Adipose tissue (tissue), 3 donors: ENCODE measurements around the gene XCR1. TPM values are rescaled to one million over a fixed set of nuclear protein-coding genes. Genes with fewer than 3 reads are reported as not detected.
"Not testable (repeated sequence)": the region's sequence is repeated elsewhere in the genome, so short reads cannot be mapped to it uniquely, and the experiment has no call there.

Source experiments
- H3K27ac ChIP-seq: one replicate; pipeline ENCODE4 v1.5.1; 2013; ENCODE audit warnings: low read depth, low read length
- WGBS, 3 donors: extraction: QIAGEN DNeasy Blood & Tissue Kit; methylation state at CpG; one replicate each; pipeline ENCODE4 v1.1.7; 2013; 5-methylcytosine and 5-hydroxymethylcytosine counted together
- polyA plus RNA-seq, 3 donors: library from polyadenylated mRNA; stranded (reverse); fragments of 200-250 nt; gene quantifications; one replicate each; pipeline ENCODE4 v1.2.3, GENCODE V29; 2013
- donor health status: healthy with polysubstance abuse.
- donor health status: Bipolar disorder and iron deficiency.
- donor health status: healthy.

The XCR1 gene
- polyA plus RNA-seq, 3 donors, result 0.01 to 0.06 TPM; not detected in 1

- 71 to 76% (median 72%) methylated on average over 7 of the region's 7 CpGs for WGBS, 3 donors
- no peak overlapping the region for H3K27ac ChIP-seq
Measured at GRCh38 chr3:46013316-46014094, 13.8 kb downstream of the XCR1 start.

DNA sequence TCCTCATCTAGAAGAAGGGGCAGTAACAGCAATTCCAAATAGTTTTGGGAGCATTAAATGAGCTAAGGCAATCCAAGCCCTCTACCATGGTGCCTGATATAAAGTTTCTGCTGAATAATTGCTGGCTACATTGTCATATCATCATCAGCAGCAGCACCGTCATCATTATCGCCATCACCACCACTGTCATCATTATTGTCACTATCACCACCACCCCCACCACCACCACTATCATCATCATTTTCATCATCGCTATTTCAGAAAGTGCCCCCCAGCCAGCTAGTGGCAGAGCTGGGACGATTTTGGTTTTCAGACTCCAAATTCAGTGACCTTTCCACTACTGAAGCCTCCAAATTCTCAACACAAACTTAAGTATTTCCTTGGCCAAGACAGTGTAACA lies 15.0 kb downstream of the XCR1 start:
- no peak overlapping the region for H3K27ac ChIP-seq
- WGBS, 3 donors, result 78 to 88% (median 79%) methylated on average over 4 of the region's 4 CpGs

GRCh38 chr3:46010519-46011113 lies 16.7 kb downstream of the XCR1 start:
- no peak overlapping the region for H3K27ac ChIP-seq
- WGBS, 3 donors, result 81 to 95% (median 83%) methylated on average over 2 of the region's 2 CpGs

GRCh38 chr3:46008058-46008457 lies 19.2 kb downstream of the XCR1 start:
- no peak overlapping the region for H3K27ac ChIP-seq
- WGBS, 3 donors, result 64 to 88% (median 85%) methylated on average over 6 of the region's 6 CpGs

DNA sequence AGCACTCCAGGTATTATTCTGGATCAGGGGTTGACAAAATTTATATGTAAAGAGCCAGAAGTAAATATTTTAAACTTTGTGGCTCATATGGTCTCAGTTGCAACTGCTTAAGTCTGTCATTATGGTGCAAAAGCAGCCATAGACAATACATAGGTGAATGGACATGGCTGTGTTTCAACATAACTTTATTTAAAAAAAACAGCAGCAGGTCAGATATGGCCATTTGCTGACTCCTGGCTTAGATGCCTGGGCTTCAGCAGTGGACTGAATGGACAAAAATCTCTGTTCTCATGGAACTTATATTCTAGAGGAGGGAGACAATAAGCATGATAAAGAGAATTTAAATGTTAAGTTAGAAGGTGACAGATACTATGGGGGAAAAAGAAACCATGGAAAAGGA lies 20.0 kb downstream of the XCR1 start:
- no peak overlapping the region for H3K27ac ChIP-seq

- WGBS, 3 donors, result 65 to 80% (median 71%) methylated on average over 5 of the region's 5 CpGs
- H3K27ac ChIP-seq, result no peak overlapping the region
Measured at GRCh38 chr3:46006238-46007032, 20.8 kb downstream of the XCR1 start.

DNA sequence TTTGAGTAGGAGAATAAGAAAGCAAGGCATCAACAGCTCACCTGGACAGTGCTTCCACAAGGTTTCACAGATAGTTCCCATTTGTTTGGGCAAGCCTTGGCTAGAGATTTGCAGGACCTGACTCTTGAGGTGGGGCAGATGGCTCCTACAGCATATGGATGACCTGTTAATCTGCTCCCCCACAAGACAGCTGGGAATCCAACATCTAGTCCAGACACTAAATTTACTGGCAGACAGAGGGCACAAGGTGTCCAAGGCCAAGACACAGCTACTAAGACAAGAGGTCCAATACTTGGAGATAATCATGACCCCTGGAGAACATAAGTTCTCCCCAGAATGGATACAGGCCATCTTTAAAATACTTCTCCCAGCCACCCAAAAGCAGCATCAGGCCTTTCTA lies 23.6 kb downstream of the XCR1 start:
- not testable (repeated sequence) for H3K27ac ChIP-seq

- no peak overlapping the region for H3K27ac ChIP-seq
- 85 to 96% (median 88%) methylated on average over 2 of the region's 2 CpGs for WGBS, 3 donors
Measured at GRCh38 chr3:46001178-46001577, 26.1 kb downstream of the XCR1 start.

DNA sequence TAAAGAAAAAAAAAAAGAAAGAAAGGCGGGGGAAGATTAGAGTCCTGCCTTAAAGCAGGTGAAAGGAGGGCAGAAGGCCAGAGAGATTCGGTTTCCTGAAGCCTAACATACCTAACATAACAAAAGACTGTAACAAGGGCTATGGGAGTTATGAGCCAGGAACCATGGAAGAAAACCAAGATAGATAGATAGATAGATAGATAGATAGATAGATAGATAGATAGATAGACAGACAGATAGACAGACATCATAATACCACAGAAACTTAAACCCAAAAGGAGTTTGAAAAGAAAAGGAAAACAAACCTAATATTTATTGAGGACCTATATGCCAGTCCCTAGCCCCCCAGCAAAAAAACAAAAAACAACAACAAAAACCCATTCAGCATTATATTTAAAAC lies 29.3 kb downstream of the XCR1 start:
- WGBS, 3 donors, result 75 to 91% (median 84%) methylated on average over 2 of the region's 2 CpGs
- H3K27ac ChIP-seq, result no peak overlapping the region

GRCh38 chr3:45997499-45997898 lies 29.8 kb downstream of the XCR1 start:
- WGBS, 3 donors, result 92 to 96% (median 93%) methylated on average over 19 of the region's 19 CpGs
- not testable (repeated sequence) for H3K27ac ChIP-seq

DNA sequence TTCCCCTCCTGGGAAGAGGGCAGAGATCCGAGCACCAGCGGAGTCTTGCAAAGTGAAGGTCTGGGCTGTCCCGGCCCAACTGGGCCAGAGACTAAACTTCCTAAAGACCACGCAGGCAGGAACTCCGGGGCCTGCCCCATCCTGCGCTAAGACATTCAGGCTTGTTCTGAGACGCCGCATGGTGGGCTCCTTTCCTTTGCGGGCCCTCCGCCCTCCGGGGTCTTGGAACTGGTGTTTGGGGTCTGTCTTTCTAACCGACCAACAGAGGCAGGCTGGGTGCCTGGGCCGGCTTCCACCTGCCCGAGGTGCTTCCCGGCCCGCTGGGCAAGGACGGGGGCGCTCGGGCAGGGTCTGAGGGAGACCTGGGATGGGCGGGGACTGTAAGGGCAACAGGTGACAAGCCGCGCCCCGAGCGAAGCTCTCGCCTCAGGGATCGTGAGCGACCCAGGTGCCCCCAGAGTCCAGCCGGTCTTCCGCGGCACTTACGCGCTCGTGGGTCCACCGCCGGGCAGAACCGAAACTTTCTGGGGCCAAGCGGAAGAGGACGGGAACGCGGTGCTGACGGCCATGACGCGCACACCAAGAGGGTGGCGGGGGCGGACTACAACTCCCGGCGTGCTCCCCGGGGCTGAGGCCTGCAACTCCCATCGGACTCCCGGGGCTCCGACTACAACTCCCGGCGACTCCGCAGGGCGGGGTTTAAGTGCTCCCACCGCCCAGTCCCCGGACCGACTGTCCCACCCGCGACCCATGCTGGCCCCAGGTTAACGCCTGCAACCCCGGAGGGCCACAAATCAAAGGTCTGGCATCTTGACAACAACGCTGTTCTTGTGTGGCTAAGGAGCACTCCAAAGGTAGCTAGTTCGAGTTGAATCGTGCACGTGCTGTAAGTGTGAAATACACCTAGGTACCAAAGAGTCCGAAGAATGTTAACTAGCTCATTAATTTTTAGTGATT lies 31.8 kb downstream of the XCR1 start, which contains the start of gene FYCO1:
Gene FYCO1, minus strand, starts transcription at position 589 of the 957 bp plus-strand sequence. CDS start 10,914 bp downstream, outside the sequence.
- WGBS, 3 donors, result 1% methylated on average over 50 to 67 of the region's 67 CpGs
- peak within 1 kb of the TSS; percentile 77 for H3K27ac ChIP-seq

- 8 to 13% (median 11%) methylated on average over 16 of the region's 16 CpGs for WGBS, 3 donors
- H3K27ac ChIP-seq, result peak overlapping the region; percentile 40
Measured at GRCh38 chr3:45994419-45995235, 32.7 kb downstream of the XCR1 start.

DNA sequence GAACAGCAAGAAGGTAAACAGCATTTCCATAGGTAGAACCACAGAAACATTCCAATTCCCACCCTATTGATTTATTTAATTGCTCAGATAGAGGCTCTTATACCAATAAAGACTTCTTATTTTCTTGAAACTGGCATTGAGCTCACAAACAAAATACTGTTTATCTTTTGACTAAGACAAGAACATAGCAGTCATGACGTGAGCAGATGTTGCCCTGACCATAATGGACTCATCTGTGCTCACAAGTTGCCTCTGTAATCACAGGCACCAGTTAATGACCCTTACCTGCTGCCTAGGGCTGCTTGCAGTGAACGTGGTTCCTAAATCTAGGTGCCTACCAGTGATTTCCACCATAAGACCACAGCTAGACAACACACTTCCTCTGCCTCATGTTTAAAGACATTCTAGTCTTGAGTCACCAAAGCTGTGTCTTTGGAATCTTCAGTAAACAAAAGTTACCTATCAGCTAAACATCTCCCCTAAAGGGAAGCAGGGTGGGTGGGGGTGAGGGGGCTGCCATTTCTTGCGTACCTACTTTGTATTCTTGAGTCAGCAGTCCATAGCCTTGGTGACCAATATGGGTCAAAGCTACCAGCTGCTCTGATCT lies 33.8 kb downstream of the XCR1 start:
- WGBS, 3 donors, result 73 to 78% (median 76%) methylated on average over 3 of the region's 3 CpGs
- no peak overlapping the region for H3K27ac ChIP-seq

- 36 to 69% (median 43%) methylated on average over 2 of the region's 2 CpGs for WGBS, 3 donors
- no peak overlapping the region for H3K27ac ChIP-seq
Measured at GRCh38 chr3:45992821-45993221, 34.5 kb downstream of the XCR1 start.

DNA sequence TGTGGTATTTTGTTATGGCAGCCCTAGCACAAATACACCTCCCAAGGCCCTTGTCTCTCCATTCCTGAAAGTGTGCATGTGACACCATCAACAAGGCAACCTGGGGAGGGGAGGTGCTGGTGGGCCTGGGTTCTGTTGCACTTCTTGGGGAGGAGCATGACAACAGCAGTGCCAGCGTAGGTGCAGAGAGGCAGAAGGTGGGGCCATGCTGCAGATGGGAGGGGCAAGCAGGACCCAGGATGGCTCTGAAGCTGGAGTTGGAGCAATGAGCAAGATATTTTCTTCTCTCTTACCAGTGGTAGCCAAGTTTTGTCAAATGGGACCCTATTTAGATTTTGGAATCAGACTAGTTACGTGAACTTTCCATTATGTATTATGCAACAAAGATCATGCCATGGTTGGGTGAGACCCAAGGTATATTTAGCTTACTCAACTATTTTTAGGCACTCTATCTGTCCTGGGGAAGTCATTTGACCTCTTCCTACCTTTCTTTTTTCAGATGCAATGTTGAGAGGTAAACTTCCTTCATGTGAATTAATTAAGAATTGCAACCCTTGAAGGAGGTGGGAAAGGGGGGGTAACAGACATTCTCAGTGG lies 35.1 kb downstream of the XCR1 start:
- no peak overlapping the region for H3K27ac ChIP-seq
- 38 to 56% (median 53%) methylated on average over 2 of the region's 2 CpGs for WGBS, 3 donors

DNA sequence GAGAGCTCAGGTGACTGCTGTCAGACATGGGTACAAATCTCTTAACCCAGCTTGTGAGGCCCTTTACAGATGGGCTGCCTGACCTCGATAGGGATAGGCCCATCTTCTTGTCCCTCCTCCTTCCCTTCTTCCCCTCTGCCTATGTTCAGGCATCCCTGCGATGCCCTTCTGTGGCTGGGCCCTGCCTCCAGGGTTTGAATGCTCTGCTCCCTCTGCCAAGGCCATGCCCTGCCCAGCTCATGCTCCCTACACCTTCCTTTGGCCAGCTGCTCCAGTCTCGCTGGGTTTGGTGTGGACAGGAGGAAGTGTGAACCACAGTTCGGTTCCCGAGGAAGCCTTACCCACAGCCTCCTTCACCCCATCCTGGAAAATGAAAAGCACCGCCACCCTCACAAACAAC lies 35.9 kb downstream of the XCR1 start:
- H3K27ac ChIP-seq, result no peak overlapping the region
- WGBS, 3 donors, result 68 to 76% (median 73%) methylated on average over 6 of the region's 6 CpGs

DNA sequence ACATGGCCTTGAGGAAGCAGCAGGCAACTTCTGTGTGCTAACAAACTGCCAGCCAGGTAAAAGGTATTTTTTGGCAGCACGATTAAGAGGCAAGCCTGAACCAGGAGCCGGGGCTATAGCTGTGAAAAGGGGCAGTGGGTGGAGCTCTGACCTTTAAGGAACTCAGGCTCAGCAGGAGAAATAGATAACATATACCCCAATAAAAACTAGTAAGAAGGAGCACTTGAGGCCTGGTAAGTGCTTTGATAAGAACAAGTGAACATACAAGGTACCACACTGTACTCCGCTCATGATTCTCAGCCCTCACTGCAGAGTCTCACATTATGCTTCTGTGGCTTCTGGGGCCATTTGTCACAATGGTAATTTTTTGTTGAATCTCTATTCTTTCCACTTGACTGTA lies 37.1 kb downstream of the XCR1 start:
- 60 to 89% (median 63%) methylated on average over 3 of the region's 3 CpGs for WGBS, 3 donors
- no peak overlapping the region for H3K27ac ChIP-seq
